Measurements from ENCODE around the gene ETFBKMT.

The ETFBKMT gene

GRCh38 chr12:31633464-31633863 is 26.0 kb upstream of the ETFBKMT start:
- Histone ChIP-seq H3K4me3 (ENCODE audit: low read depth, low read length) (no peak overlapping the region), H3K9me3 (ENCODE audit: control insufficient read depth, insufficient read depth, low read length) (no peaks in the 10 kb centered on the region), H3K9ac (ENCODE audit: low read depth, low read length) (no peak overlapping the region), H3K27me3 (ENCODE audit: control insufficient read depth, insufficient read depth, low read length) (no peaks in the 10 kb centered on the region), H3K36me3 (ENCODE audit: control insufficient read depth, insufficient read depth, low read length) (no peaks in the 10 kb centered on the region), H3K4me1 (ENCODE audit: control insufficient read depth, insufficient read depth, low read length) (no peaks in the 10 kb centered on the region)

- Histone ChIP-seq H3K4me3 (ENCODE audit: low read depth, low read length) (no peak overlapping the region), H3K9ac (ENCODE audit: low read depth, low read length) (no peak overlapping the region), H3K4me1 (ENCODE audit: control insufficient read depth, insufficient read depth, low read length) (no peaks in the 10 kb centered on the region), H3K36me3 (ENCODE audit: control insufficient read depth, insufficient read depth, low read length) (no peaks in the 10 kb centered on the region), H3K27me3 (ENCODE audit: control insufficient read depth, insufficient read depth, low read length) (no peaks in the 10 kb centered on the region), H3K9me3 (ENCODE audit: control insufficient read depth, insufficient read depth, low read length) (no peaks in the 10 kb centered on the region)
Measured at GRCh38 chr12:31634620-31635019, 24.9 kb upstream of the ETFBKMT start.

GRCh38 chr12:31641509-31642090 is 17.9 kb upstream of the ETFBKMT start:
- no peak overlapping the region for H3K4me3 ChIP-seq (ENCODE audit: low read depth, low read length)

GRCh38 chr12:31644536-31644935 is 15.0 kb upstream of the ETFBKMT start:
- no peak overlapping the region for H3K4me3 ChIP-seq (ENCODE audit: low read depth, low read length)
- no peaks in the 10 kb centered on the region for H3K27me3 ChIP-seq (ENCODE audit: control insufficient read depth, insufficient read depth, low read length)
- H3K4me1 ChIP-seq (ENCODE audit: control insufficient read depth, insufficient read depth, low read length): no peaks in the 10 kb centered on the region
- no peaks in the 10 kb centered on the region for H3K36me3 ChIP-seq (ENCODE audit: control insufficient read depth, insufficient read depth, low read length)
- H3K9ac ChIP-seq (ENCODE audit: low read depth, low read length): no peak overlapping the region
- no peaks in the 10 kb centered on the region for H3K9me3 ChIP-seq (ENCODE audit: control insufficient read depth, insufficient read depth, low read length)

More at GRCh38 chr12:31641509-31642090, 17.9 kb upstream of the ETFBKMT start:
- no peak overlapping the region for H3K9ac ChIP-seq (ENCODE audit: low read depth, low read length)
- H3K4me1 ChIP-seq (ENCODE audit: control insufficient read depth, insufficient read depth, low read length): no peaks in the 10 kb centered on the region
- no peaks in the 10 kb centered on the region for H3K36me3 ChIP-seq (ENCODE audit: control insufficient read depth, insufficient read depth, low read length)
- no peaks in the 10 kb centered on the region for H3K27me3 ChIP-seq (ENCODE audit: control insufficient read depth, insufficient read depth, low read length)
- no peaks in the 10 kb centered on the region for H3K9me3 ChIP-seq (ENCODE audit: control insufficient read depth, insufficient read depth, low read length)

- Histone ChIP-seq H3K27me3 (ENCODE audit: control insufficient read depth, insufficient read depth, low read length) (no peaks in the 10 kb centered on the region), H3K9me3 (ENCODE audit: control insufficient read depth, insufficient read depth, low read length) (no peaks in the 10 kb centered on the region), H3K9ac (ENCODE audit: low read depth, low read length) (no peak overlapping the region), H3K4me3 (ENCODE audit: low read depth, low read length) (no peak overlapping the region), H3K4me1 (ENCODE audit: control insufficient read depth, insufficient read depth, low read length) (no peaks in the 10 kb centered on the region), H3K36me3 (ENCODE audit: control insufficient read depth, insufficient read depth, low read length) (no peaks in the 10 kb centered on the region)
Measured at GRCh38 chr12:31645924-31646323, 13.6 kb upstream of the ETFBKMT start.

- Histone ChIP-seq H3K27me3 (ENCODE audit: control insufficient read depth, insufficient read depth, low read length) (no peaks in the 10 kb centered on the region), H3K4me1 (ENCODE audit: control insufficient read depth, insufficient read depth, low read length) (no peaks in the 10 kb centered on the region), H3K9ac (ENCODE audit: low read depth, low read length) (no peak overlapping the region), H3K9me3 (ENCODE audit: control insufficient read depth, insufficient read depth, low read length) (no peaks in the 10 kb centered on the region), H3K36me3 (ENCODE audit: control insufficient read depth, insufficient read depth, low read length) (no peaks in the 10 kb centered on the region), H3K4me3 (ENCODE audit: low read depth, low read length) (no peak overlapping the region)
Measured at GRCh38 chr12:31647086-31647491, 12.4 kb upstream of the ETFBKMT start.

GRCh38 chr12:31650918-31651317 is 8.6 kb upstream of the ETFBKMT start:
- Histone ChIP-seq H3K4me3 (ENCODE audit: low read depth, low read length) (no peak overlapping the region), H3K27me3 (ENCODE audit: control insufficient read depth, insufficient read depth, low read length) (no peaks in the 10 kb centered on the region), H3K9me3 (ENCODE audit: control insufficient read depth, insufficient read depth, low read length) (no peaks in the 10 kb centered on the region), H3K4me1 (ENCODE audit: control insufficient read depth, insufficient read depth, low read length) (no peaks in the 10 kb centered on the region), H3K9ac (ENCODE audit: low read depth, low read length) (no peak overlapping the region), H3K36me3 (ENCODE audit: control insufficient read depth, insufficient read depth, low read length) (no peaks in the 10 kb centered on the region)

GRCh38 chr12:31651893-31652521 is 7.5 kb upstream of the ETFBKMT start:
- Histone ChIP-seq H3K4me3 (ENCODE audit: low read depth, low read length) (no peak overlapping the region), H3K36me3 (ENCODE audit: control insufficient read depth, insufficient read depth, low read length) (no peaks in the 10 kb centered on the region), H3K9me3 (ENCODE audit: control insufficient read depth, insufficient read depth, low read length) (no peaks in the 10 kb centered on the region), H3K9ac (ENCODE audit: low read depth, low read length) (no peak overlapping the region), H3K4me1 (ENCODE audit: control insufficient read depth, insufficient read depth, low read length) (no peaks in the 10 kb centered on the region), H3K27me3 (ENCODE audit: control insufficient read depth, insufficient read depth, low read length) (no peaks in the 10 kb centered on the region)

GRCh38 chr12:31655208-31655607 is 4.3 kb upstream of the ETFBKMT start:
- H3K9me3 ChIP-seq (ENCODE audit: control insufficient read depth, insufficient read depth, low read length): no peaks in the 10 kb centered on the region
- no peak overlapping the region for H3K9ac ChIP-seq (ENCODE audit: low read depth, low read length)
- H3K4me1 ChIP-seq (ENCODE audit: control insufficient read depth, insufficient read depth, low read length): peaks cover 2% of the 10 kb centered on the region
- no peaks in the 10 kb centered on the region for H3K36me3 ChIP-seq (ENCODE audit: control insufficient read depth, insufficient read depth, low read length)
- H3K4me3 ChIP-seq (ENCODE audit: low read depth, low read length): no peak overlapping the region
- H3K27me3 ChIP-seq (ENCODE audit: control insufficient read depth, insufficient read depth, low read length): no peaks in the 10 kb centered on the region

- Histone ChIP-seq H3K4me1 (ENCODE audit: control insufficient read depth, insufficient read depth, low read length) (peaks cover 2% of the 10 kb centered on the region), H3K9ac (ENCODE audit: low read depth, low read length) (no peak overlapping the region), H3K36me3 (ENCODE audit: control insufficient read depth, insufficient read depth, low read length) (no peaks in the 10 kb centered on the region), H3K9me3 (ENCODE audit: control insufficient read depth, insufficient read depth, low read length) (no peaks in the 10 kb centered on the region), H3K27me3 (ENCODE audit: control insufficient read depth, insufficient read depth, low read length) (no peaks in the 10 kb centered on the region), H3K4me3 (ENCODE audit: low read depth, low read length) (no peak overlapping the region)
Measured at GRCh38 chr12:31655792-31656191, 3.7 kb upstream of the ETFBKMT start.

GRCh38 chr12:31658471-31659086 is 909 bp upstream of the ETFBKMT start:
- peak overlapping the region; percentile 50 for H3K9ac ChIP-seq (ENCODE audit: low read depth, low read length)
- H3K4me3 ChIP-seq (ENCODE audit: low read depth, low read length): peak overlapping the region; percentile 68

GRCh38 chr12:31662176-31662849 is 2.8 kb downstream of the ETFBKMT start:
- Histone ChIP-seq H3K4me3 (ENCODE audit: low read depth, low read length) (no peak overlapping the region), H3K9ac (ENCODE audit: low read depth, low read length) (no peak overlapping the region), H3K9me3 (ENCODE audit: control insufficient read depth, insufficient read depth, low read length) (peaks cover 3% of the 10 kb centered on the region), H3K27me3 (ENCODE audit: control insufficient read depth, insufficient read depth, low read length) (no peaks in the 10 kb centered on the region), H3K36me3 (ENCODE audit: control insufficient read depth, insufficient read depth, low read length) (no peaks in the 10 kb centered on the region), H3K4me1 (ENCODE audit: control insufficient read depth, insufficient read depth, low read length) (peaks cover 2% of the 10 kb centered on the region)

More at GRCh38 chr12:31658471-31659086, 909 bp upstream of the ETFBKMT start:
- H3K36me3 ChIP-seq (ENCODE audit: control insufficient read depth, insufficient read depth, low read length): no peaks in the 10 kb centered on the region
- H3K9me3 ChIP-seq (ENCODE audit: control insufficient read depth, insufficient read depth, low read length): no peaks in the 10 kb centered on the region
- H3K4me1 ChIP-seq (ENCODE audit: control insufficient read depth, insufficient read depth, low read length): peaks cover 2% of the 10 kb centered on the region
- no peaks in the 10 kb centered on the region for H3K27me3 ChIP-seq (ENCODE audit: control insufficient read depth, insufficient read depth, low read length)
